ENCODE results near the gene MCM3AP. TPM values are rescaled to one million over a fixed set of nuclear protein-coding genes. Genes with fewer than 3 reads are reported as not detected.

Gene MCM3AP
- total RNA-seq, 1 donor from 2014 or later: 72.4 TPM

DNA sequence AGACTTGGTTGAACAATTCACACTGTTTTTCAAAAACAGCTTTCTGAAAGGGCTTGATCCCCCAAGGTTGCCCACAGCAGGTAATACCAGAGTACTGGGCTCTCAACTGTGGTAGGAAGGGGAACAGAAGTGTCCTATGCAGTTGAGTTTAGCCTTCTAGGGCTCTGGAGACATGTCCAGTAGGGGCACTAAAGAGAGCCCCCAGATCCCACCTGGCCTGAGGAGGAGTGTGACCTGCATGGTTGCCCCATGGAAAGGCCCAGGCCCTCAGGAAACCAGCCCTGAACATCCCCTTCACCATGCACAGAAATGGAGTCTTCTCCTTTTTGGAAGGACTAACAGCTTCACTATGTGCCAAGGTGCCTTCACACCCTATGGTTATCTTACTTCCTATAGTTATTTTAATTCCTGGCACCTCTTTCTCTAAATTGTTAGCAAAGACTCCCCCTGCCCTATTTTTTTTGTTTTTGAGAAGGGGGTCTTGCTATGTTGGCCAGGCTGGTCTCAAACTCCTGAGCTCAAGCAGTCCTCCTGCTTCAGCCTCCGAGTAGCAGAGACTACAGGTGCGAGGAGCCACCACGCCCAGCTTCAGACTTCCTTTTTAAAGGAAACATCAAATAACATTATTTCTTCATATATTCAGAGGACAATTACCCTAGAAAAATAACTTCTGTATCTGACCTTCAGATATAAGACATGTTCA is 40.0 kb downstream of the MCM3AP start:
- no peak for DNase-seq (ENCODE audit: low spot score)
- Histone ChIP-seq H3K9me3 (ENCODE audit: low read depth) (no peaks in the 10 kb centered on the region), H3K27me3 (no peaks in the 10 kb centered on the region), H3F3A (ENCODE audit: low read depth) (no peaks in the 10 kb centered on the region), H3K79me2 (ENCODE audit: low read depth) (no peaks in the 10 kb centered on the region), H3K4me3 (no peak overlapping the region), H3K4me1 (no peaks in the 10 kb centered on the region), H3K4me2 (no peak overlapping the region), H2AFZ (replicated peaks) (no peak overlapping the region), H3K36me3 (peaks cover 17% of the 10 kb centered on the region), H4K20me1 (ENCODE audit: low read depth) (no peaks in the 10 kb centered on the region), H3K27ac (no peak overlapping the region), H3K9ac (no peak overlapping the region)
- H3K4me1 Mint-ChIP-seq: no peaks in the 10 kb centered on the region
- TF ChIP-seq EZH2phosphoT487 (IDR thresholded peaks at IDR 0.05) (no peak), EZH2 (IDR thresholded peaks at IDR 0.05) (no peak)
- TF ChIP-seq, protein P1, sequence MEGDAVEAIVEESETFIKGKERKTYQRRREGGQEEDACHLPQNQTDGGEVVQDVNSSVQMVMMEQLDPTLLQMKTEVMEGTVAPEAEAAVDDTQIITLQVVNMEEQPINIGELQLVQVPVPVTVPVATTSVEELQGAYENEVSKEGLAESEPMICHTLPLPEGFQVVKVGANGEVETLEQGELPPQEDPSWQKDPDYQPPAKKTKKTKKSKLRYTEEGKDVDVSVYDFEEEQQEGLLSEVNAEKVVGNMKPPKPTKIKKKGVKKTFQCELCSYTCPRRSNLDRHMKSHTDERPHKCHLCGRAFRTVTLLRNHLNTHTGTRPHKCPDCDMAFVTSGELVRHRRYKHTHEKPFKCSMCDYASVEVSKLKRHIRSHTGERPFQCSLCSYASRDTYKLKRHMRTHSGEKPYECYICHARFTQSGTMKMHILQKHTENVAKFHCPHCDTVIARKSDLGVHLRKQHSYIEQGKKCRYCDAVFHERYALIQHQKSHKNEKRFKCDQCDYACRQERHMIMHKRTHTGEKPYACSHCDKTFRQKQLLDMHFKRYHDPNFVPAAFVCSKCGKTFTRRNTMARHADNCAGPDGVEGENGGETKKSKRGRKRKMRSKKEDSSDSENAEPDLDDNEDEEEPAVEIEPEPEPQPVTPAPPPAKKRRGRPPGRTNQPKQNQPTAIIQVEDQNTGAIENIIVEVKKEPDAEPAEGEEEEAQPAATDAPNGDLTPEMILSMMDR (IDR thresholded peaks at IDR 0.05): no peak
- no peaks in the 10 kb centered on the region for H3K9me3 Mint-ChIP-seq
- H3K36me3 Mint-ChIP-seq: peaks cover 48% of the 10 kb centered on the region
- H3K4me3 Mint-ChIP-seq: no peak overlapping the region
- H3K27me3 Mint-ChIP-seq (ENCODE audit: insufficient read depth, low read depth): peaks cover 3% of the 10 kb centered on the region
- no peak overlapping the region for H3K27ac Mint-ChIP-seq

DNA sequence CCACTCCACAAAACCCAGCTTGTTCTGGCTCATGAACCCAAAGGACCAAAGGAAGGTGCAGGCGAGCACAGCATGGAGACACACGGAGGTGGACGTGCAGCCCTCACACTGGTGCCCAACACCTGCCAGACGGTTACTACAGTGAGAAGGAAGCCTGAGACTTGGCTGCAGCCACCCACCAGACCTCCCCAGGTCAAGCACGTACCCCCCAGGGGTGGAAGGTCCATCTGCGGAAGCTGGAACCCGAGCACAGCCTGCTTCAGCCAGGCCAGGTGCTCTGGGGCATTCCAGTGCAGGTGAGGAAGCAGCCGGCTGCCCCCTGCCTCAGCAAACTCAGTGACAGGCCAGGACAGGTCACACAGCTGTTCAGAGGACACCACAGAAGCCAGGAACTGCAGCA is 40.8 kb downstream of the MCM3AP start:
- Histone ChIP-seq H3K27ac (no peak overlapping the region), H3K9me3 (ENCODE audit: low read depth) (no peaks in the 10 kb centered on the region), H3K4me1 (no peaks in the 10 kb centered on the region), H3K27me3 (no peaks in the 10 kb centered on the region), H3K79me2 (ENCODE audit: low read depth) (no peaks in the 10 kb centered on the region), H3K9ac (no peak overlapping the region), H2AFZ (replicated peaks) (no peak overlapping the region), H3F3A (ENCODE audit: low read depth) (no peaks in the 10 kb centered on the region), H4K20me1 (ENCODE audit: low read depth) (no peaks in the 10 kb centered on the region), H3K36me3 (peaks cover 17% of the 10 kb centered on the region), H3K4me3 (no peak overlapping the region), H3K4me2 (no peak overlapping the region)
- no peak for DNase-seq (ENCODE audit: low spot score)
- Mint-ChIP-seq H3K27me3 (ENCODE audit: insufficient read depth, low read depth) (peaks cover 3% of the 10 kb centered on the region), H3K36me3 (peaks cover 52% of the 10 kb centered on the region), H3K27ac (no peak overlapping the region), H3K9me3 (no peaks in the 10 kb centered on the region), H3K4me1 (no peaks in the 10 kb centered on the region), H3K4me3 (no peak overlapping the region)
- TF ChIP-seq, protein P1 (IDR thresholded peaks at IDR 0.05): no peak
- TF ChIP-seq EZH2phosphoT487 (IDR thresholded peaks at IDR 0.05) (no peak), EZH2 (IDR thresholded peaks at IDR 0.05) (no peak)

DNA sequence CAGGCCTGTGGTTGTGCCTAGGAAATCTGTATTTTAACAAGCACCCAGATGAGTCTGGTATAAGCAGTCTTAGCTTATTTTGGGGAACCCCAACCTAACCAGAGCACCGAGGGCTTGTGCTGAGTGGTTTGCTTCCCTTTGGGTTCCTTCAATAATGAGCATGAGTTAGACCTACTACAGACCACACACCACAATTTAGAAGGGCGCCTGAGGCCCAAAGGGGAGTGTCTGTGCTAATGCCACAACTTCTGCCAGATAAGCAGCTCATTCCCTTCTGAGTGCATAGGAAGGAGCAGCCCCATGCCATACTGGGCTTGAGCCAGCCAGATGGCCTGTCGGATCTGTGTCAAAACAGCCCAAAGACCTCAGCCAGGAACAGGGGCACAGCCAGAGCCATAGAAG is 41.5 kb downstream of the MCM3AP start:
- no peak overlapping the region for H2AFZ ChIP-seq (replicated peaks)
- no peaks in the 10 kb centered on the region for H3K79me2 ChIP-seq (ENCODE audit: low read depth)
- no peaks in the 10 kb centered on the region for H4K20me1 ChIP-seq (ENCODE audit: low read depth)
- H3K4me3 Mint-ChIP-seq: no peak overlapping the region
- peaks cover 17% of the 10 kb centered on the region for H3K36me3 ChIP-seq
- DNase-seq (ENCODE audit: low spot score): no peak
- no peaks in the 10 kb centered on the region for H3F3A ChIP-seq (ENCODE audit: low read depth)
- no peak overlapping the region for H3K27ac ChIP-seq
- peaks cover 3% of the 10 kb centered on the region for H3K27me3 Mint-ChIP-seq (ENCODE audit: insufficient read depth, low read depth)
- H3K36me3 Mint-ChIP-seq: peaks cover 54% of the 10 kb centered on the region
- TF ChIP-seq EZH2phosphoT487 (IDR thresholded peaks at IDR 0.05) (no peak), EZH2 (IDR thresholded peaks at IDR 0.05) (no peak)
- TF ChIP-seq, protein P1 (IDR thresholded peaks at IDR 0.05): no peak
- H3K27ac Mint-ChIP-seq: no peak overlapping the region
- H3K4me1 Mint-ChIP-seq: no peaks in the 10 kb centered on the region
- no peaks in the 10 kb centered on the region for H3K27me3 ChIP-seq
- H3K9me3 Mint-ChIP-seq: no peaks in the 10 kb centered on the region
- H3K4me2 ChIP-seq: no peak overlapping the region
- H3K9me3 ChIP-seq (ENCODE audit: low read depth): no peaks in the 10 kb centered on the region
- no peak overlapping the region for H3K4me3 ChIP-seq
- H3K9ac ChIP-seq: no peak overlapping the region
- no peaks in the 10 kb centered on the region for H3K4me1 ChIP-seq
